ENCODE results near the gene BABAM1. TPM values are rescaled to one million over a fixed set of nuclear protein-coding genes. Genes with fewer than 3 reads are reported as not detected.
"Not testable (repeated sequence)": the region's sequence is repeated elsewhere in the genome, so short reads cannot be mapped to it uniquely, and the experiment has no call there.

BABAM1 gene
- total and polyA plus RNA-seq, 10 of the 15 experiments (the other 5 are each of a cell fraction or from before 2014, with no cell fraction given), result 11.9 to 154 (median 103) TPM

GRCh38 chr19:17266589-17266974 is 661 bp upstream of the BABAM1 start (continued):
- 0 out of 2 replicates have a peak, but pooled peaks have one; percentile 28 for TF ChIP-seq ATF2 (IDR thresholded peaks at IDR 0.05; ENCODE audit: low read length)

- H3K9me3 ChIP-seq (replicated peaks; ENCODE audit: control insufficient read depth, insufficient read depth, low read length), result no peaks in the 10 kb centered on the region
- H2AFZ ChIP-seq (ENCODE audit: control insufficient read depth, low read depth, low read length), result no peak overlapping the region
- intact Hi-C loops (cut with micrococcal nuclease; ENCODE audit: unreplicated experiment), result loop anchor here (10.0 kb wide), 1 partner anchor 494 kb away; no protein-coding TSS in a partner anchor
- peaks cover 11% of the 10 kb centered on the region for H3K4me1 ChIP-seq (ENCODE audit: control insufficient read depth, insufficient read depth, low read length)
- ChIA-PET CTCF (interaction anchor here (1.1 kb wide), 1 partner anchor 13 kb away, joined by 4 read pairs; no protein-coding TSS in a partner anchor), RAD21 (ENCODE audit: unreplicated experiment) (no interaction called here), SMC1A (ENCODE audit: uncharacterized antibody, unreplicated experiment) (no interaction called here), POLR2A (interaction anchor here (0.7 kb wide), 3 partner anchors 52 to 1598 kb away, joined by 3 to 5 read pairs (median 5); no protein-coding TSS in a partner anchor)
- DNase-seq (ENCODE audit: low read depth, low spot score) (no peak), FAIRE-seq (no peak), ATAC-seq (no peak)
- peaks cover 13% of the 10 kb centered on the region for H3K79me2 ChIP-seq (ENCODE audit: control insufficient read depth, insufficient read depth, low read length)
- H3K27ac ChIP-seq (ENCODE audit: control insufficient read depth, insufficient read depth), result no peak overlapping the region
- H3K4me3 ChIP-seq, result 0 out of 2 replicates have a peak overlapping the region, but pooled peaks have one; percentile 16
- no TSS peak for BruUV-seq (replicated peaks)
- H3K9ac ChIP-seq (ENCODE audit: control insufficient read depth, insufficient read depth, low read length), result no peak overlapping the region
- TF ChIP-seq ZNF217 (IDR thresholded peaks at IDR 0.05) (no peak), ZNF24 (IDR thresholded peaks at IDR 0.05) (no peak), HDAC6 (IDR thresholded peaks at IDR 0.05; ENCODE audit: unreplicated experiment) (no peak), IKZF2 (IDR thresholded peaks at IDR 0.05) (no peak), CBX3 (IDR thresholded peaks at IDR 0.05; ENCODE audit: borderline replicate concordance, low read depth) (no peak), EZH2 (IDR thresholded peaks at IDR 0.05; ENCODE audit: borderline replicate concordance, control insufficient read depth, low read depth, low read length) (no peak), RELB (IDR thresholded peaks at IDR 0.05; ENCODE audit: low read depth) (no peak)
- TF ChIP-seq, protein P1, sequence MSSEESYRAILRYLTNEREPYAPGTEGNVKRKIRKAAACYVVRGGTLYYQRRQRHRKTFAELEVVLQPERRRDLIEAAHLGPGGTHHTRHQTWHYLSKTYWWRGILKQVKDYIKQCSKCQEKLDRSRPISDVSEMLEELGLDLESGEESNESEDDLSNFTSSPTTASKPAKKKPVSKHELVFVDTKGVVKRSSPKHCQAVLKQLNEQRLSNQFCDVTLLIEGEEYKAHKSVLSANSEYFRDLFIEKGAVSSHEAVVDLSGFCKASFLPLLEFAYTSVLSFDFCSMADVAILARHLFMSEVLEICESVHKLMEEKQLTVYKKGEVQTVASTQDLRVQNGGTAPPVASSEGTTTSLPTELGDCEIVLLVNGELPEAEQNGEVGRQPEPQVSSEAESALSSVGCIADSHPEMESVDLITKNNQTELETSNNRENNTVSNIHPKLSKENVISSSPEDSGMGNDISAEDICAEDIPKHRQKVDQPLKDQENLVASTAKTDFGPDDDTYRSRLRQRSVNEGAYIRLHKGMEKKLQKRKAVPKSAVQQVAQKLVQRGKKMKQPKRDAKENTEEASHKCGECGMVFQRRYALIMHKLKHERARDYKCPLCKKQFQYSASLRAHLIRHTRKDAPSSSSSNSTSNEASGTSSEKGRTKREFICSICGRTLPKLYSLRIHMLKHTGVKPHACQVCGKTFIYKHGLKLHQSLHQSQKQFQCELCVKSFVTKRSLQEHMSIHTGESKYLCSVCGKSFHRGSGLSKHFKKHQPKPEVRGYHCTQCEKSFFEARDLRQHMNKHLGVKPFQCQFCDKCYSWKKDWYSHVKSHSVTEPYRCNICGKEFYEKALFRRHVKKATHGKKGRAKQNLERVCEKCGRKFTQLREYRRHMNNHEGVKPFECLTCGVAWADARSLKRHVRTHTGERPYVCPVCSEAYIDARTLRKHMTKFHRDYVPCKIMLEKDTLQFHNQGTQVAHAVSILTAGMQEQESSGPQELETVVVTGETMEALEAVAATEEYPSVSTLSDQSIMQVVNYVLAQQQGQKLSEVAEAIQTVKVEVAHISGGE (CRISPR knock-in tag; IDR thresholded peaks at IDR 0.05), result no peak
- WGBS (ENCODE audit: insufficient coverage, insufficient replicate concordance, low lambda C conversion rate, missing lambda C conversion rate), result 89% methylated on average over 13 of the region's 13 CpGs
- no peaks in the 10 kb centered on the region for H4K20me1 ChIP-seq (ENCODE audit: control insufficient read depth, insufficient read depth)
- peaks cover 4 to 7% of the 10 kb centered on the region in 2 experiments; a peak in 3 of 4 replicates for H3K36me3 ChIP-seq (ENCODE audit: control insufficient read depth in 2 of 2, insufficient read depth in 2 of 2, low read length in 1 of 2)
- peak overlapping the region; percentile 73; the same call in 1 of the 2 replicates for H3K4me2 ChIP-seq (ENCODE audit: control insufficient read depth, insufficient read depth)
- H3K27me3 ChIP-seq (replicated peaks in 1 of 2; ENCODE audit: control insufficient read depth in 2 of 2, insufficient read depth in 2 of 2, low read length in 1 of 2), result no peaks in the 10 kb centered on the region
- in situ Hi-C loops (cut with MboI), result no loop called here
These were observed 1.5 kb downstream of the BABAM1 start for GRCh38 chr19:17268754-17269153.

DNA sequence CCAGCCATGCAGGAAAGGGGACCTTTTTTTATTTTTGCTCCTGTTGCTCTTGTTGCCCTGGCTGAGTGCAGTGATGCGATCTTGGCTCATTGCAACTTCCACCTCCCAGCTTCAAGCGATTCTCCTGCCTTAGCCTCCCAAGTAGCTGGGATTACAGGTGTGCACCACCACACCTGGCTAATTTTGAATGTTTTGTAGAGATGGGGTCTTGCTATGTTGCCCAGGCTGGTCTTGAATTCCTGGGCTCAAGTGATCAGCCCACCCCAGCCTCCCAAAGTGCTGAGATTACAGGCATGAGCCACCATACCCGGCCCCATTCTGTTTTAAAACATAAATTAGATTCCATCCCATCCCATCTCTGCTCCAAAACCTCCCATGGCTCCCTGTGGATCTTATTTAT is 7.6 kb downstream of the BABAM1 start:
- WGBS (ENCODE audit: insufficient coverage, insufficient replicate concordance, low lambda C conversion rate, missing lambda C conversion rate), result 98% methylated on average over 3 of the region's 3 CpGs
- POLR2A ChIA-PET; H3K27me3 ChIP-seq (replicated peaks in 1 of 2; ENCODE audit: control insufficient read depth in 2 of 2, insufficient read depth in 2 of 2, low read length in 1 of 2); H3K9me3 ChIP-seq (replicated peaks; ENCODE audit: control insufficient read depth, insufficient read depth, low read length); CTCF ChIA-PET; in situ Hi-C loops (cut with MboI); H3K4me2 ChIP-seq (ENCODE audit: control insufficient read depth, insufficient read depth); H3K79me2 ChIP-seq (ENCODE audit: control insufficient read depth, insufficient read depth, low read length); H3K27ac ChIP-seq (ENCODE audit: control insufficient read depth, insufficient read depth); H3K4me1 ChIP-seq (ENCODE audit: control insufficient read depth, insufficient read depth, low read length); H3K9ac ChIP-seq (ENCODE audit: control insufficient read depth, insufficient read depth, low read length); SMC1A ChIA-PET (ENCODE audit: uncharacterized antibody, unreplicated experiment); H4K20me1 ChIP-seq (ENCODE audit: control insufficient read depth, insufficient read depth); ATAC-seq; BruUV-seq (replicated peaks); DNase-seq (ENCODE audit: low read depth, low spot score); H2AFZ ChIP-seq (ENCODE audit: control insufficient read depth, low read depth, low read length); intact Hi-C loops (cut with micrococcal nuclease; ENCODE audit: unreplicated experiment); FAIRE-seq; H3K4me3 ChIP-seq; RAD21 ChIA-PET (ENCODE audit: unreplicated experiment): not testable (repeated sequence)
- H3K36me3 ChIP-seq (ENCODE audit: control insufficient read depth in 2 of 2, insufficient read depth in 2 of 2, low read length in 1 of 2), result peaks cover 12 to 15% of the 10 kb centered on the region in 2 experiments; a peak in 3 of 4 replicates

All from GM12878 (cell line).